ENCODE data around the gene RAB3C.

- TF ChIP-seq, protein P1, sequence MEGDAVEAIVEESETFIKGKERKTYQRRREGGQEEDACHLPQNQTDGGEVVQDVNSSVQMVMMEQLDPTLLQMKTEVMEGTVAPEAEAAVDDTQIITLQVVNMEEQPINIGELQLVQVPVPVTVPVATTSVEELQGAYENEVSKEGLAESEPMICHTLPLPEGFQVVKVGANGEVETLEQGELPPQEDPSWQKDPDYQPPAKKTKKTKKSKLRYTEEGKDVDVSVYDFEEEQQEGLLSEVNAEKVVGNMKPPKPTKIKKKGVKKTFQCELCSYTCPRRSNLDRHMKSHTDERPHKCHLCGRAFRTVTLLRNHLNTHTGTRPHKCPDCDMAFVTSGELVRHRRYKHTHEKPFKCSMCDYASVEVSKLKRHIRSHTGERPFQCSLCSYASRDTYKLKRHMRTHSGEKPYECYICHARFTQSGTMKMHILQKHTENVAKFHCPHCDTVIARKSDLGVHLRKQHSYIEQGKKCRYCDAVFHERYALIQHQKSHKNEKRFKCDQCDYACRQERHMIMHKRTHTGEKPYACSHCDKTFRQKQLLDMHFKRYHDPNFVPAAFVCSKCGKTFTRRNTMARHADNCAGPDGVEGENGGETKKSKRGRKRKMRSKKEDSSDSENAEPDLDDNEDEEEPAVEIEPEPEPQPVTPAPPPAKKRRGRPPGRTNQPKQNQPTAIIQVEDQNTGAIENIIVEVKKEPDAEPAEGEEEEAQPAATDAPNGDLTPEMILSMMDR (IDR thresholded peaks at IDR 0.05; ENCODE audit: insufficient read depth, low read depth, low read length): no peak
- TF ChIP-seq EZH2 (IDR thresholded peaks at IDR 0.05; ENCODE audit: insufficient read depth, low read length): no peak
These were observed 17.8 kb upstream of the RAB3C start for GRCh38 chr5:58565033-58565432.
